ENCODE data around the gene LARGE1.
"Not testable (repeated sequence)": the region's sequence is repeated elsewhere in the genome, so short reads cannot be mapped to it uniquely, and the experiment has no call there.

The LARGE1 gene

DNA sequence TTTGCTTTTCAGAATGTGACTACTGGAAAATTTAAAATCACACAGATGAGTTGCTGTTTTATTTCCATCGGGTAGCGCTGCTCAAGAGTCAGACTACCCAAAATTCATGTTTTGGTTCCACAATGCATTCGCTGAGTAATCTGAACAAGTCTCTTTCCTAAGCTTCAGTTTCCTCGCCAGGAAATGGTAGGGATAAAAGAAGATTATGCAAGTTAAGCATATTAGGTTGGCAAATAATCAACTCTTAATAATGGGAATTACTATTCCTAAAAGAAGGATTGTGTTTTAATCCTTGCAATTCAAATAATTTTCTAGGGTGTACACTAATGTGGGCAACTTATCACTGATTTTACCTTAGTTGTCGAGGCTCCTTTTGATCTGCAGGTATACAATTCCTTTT, 326.5 kb downstream of the LARGE1 start:
- DNase-seq (ENCODE audit: low spot score), result no peak

DNA sequence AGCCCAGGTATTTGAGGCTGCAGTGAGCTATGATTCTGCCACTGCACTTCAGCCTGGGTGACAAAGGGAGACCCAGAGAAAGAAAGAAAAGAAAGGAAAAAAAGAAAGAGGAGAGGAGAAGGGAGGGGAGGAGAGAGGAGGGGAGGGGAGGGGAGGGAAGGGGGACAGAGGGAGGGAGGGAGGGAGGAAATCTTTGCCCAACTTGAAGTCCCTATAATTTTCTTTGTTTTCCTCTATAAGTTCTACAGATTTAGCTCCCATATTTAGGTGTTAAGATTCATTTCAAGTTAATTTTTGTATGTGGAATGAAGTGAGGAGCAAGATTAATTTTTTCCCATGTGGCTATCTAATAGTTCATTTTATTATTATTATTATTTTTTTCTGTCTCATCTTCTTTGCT, 328.3 kb downstream of the LARGE1 start:
- DNase-seq (ENCODE audit: low spot score), result no peak

DNA sequence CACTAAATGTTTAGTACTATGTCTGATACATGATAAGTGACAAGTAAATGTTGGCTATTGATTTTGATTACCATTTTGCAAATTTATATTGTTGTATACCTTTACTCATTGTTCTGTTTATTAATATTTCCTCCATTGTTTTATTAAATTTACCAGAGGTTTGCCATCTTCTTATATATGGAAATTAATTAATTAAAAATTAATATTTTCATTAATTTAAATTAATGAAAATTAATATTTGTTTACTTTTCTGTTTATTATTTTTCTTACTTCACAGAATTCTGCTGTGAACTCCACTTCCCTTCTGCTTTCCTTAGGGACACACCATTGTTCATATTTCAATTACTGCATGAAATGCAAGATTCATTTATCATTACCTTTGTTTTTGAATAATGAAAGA, 331.0 kb downstream of the LARGE1 start:
- DNase-seq (ENCODE audit: low spot score), result no peak

DNA sequence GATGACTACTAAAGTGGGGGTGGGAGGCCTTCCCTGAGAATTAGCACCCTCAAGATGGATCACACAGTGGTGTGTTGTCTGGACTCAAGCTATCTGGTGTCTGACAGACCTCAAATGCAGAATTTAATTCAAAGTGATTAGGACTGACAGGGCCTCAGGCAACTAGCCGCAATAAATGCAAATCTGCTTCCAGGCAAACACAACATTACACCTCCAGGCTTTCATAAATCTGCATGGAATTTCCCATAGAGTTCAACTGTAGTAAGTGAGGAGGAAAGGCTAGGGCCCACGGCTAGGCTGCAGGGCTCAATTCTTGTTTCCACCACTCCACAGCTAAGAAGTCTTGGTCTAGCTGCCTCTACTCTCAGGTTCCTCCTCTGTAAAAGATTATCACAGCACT, 331.4 kb downstream of the LARGE1 start:
- no peak for DNase-seq (ENCODE audit: low spot score)

DNA sequence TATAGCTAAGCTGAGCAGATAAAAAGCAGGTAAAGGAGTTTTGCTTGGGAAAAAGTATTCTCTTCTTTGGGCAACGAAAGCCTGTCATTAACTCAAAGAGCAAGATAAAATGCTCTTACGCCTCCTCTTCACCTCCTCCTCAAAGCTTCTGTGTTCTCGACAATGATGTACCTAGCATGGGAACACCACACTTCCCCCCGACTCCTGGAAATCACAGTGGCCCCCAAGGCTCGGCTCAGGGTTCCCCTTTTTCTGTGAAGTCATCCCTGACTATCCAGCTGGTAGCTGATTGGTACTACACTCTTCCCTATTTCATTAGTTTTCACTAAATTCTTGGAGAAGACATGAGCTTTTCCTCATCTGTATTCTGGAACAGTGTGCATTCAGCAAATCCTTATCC, 336.1 kb downstream of the LARGE1 start:
- no peak for DNase-seq (ENCODE audit: low spot score)

DNA sequence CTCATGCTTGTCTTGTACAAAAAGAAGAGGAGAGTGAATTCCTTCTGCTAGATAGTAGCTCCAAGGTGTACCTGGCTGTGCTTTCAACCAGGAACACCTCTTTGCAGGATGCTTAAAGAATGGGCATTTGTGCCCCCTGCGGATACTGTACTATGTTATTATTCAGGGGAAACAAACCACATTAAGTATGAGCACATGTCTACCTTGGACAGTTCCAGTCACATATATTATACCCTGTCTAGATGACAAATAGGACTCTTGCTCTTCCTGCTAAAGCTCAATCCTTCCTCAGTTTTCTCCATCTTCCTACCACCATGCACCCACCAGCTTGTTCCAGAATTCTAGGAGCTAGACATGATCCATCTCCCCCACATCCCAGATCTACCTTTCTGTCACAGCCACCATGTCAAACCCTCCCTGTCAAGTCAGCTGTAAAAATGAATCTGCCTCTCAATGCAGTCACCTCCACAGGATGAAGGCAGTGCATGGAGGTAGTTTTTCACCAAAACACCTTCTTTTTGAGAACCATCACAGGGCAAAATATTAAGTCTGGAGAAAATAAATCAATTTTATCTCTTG, 337.4 kb downstream of the LARGE1 start:
- no peak for DNase-seq (ENCODE audit: low spot score)

DNA sequence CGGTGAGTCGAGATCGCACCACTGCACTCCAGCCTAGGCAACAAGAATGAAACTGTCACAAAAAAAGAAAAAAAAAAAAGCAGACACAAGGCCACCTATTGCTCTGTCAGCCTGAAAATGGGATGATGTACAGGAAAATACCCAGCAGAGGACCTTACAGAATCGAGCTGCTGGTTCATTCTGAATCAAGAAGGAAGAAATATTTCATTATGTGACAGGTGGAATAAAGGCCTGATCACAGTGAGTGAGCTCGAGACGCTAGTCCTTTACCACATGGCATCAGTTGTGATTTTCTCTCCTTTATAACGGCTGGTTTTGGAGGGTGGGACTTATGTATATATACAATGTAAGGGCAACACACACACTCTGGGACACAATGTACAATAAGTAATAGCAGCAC, 340.0 kb downstream of the LARGE1 start:
- no peak for DNase-seq (ENCODE audit: low spot score)

DNA sequence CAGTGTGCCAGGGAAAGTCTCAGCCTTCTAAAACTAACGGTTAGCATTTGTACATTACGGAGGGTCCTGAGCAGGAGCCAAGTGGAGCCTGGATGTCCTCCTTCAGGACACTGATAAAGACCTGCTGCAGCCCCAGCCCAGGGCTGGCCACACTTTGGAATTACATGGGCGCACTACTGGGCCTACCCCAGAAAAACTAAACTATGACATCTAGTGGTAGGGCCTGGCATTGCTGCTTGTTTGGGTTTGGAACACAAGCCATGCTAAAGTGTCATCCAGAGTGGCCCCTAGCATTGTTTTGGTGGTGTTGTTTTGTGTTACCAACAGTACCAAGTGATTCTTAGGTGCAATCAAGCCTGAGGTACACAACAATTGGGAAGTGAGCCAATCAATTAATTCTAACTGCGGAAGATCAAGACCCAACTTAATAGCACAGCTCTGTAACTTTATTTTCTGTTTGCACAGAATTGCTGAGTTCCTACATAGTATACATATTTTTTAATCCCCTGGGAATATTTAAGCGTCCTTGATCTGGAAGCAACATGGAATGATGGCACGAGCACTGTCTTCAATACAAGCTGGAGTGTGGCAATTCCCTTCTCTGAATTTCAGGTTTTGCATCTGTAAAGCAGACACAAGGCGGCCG, 340.7 kb downstream of the LARGE1 start:
- DNase-seq (ENCODE audit: low spot score), result peak; percentile 73

DNA sequence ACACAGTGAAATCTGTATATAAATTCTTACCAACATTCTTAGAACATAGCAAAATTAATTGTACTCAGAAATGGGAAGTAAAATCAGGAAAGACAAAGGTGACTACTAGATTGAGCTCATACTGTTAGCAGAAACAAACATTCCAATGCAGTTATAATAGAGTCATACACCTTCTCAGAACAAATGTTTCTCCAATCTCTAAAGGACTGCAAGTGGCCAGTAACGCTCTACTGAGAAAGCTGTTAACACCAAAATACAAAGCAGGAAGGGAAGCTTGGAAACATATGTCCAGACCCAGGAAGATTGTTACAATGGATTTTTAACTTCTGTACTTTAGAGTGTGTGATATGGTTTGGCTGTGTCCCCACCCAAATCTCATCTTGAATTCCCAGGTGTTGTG, 341.5 kb downstream of the LARGE1 start:
- no peak for DNase-seq (ENCODE audit: low spot score)

DNA sequence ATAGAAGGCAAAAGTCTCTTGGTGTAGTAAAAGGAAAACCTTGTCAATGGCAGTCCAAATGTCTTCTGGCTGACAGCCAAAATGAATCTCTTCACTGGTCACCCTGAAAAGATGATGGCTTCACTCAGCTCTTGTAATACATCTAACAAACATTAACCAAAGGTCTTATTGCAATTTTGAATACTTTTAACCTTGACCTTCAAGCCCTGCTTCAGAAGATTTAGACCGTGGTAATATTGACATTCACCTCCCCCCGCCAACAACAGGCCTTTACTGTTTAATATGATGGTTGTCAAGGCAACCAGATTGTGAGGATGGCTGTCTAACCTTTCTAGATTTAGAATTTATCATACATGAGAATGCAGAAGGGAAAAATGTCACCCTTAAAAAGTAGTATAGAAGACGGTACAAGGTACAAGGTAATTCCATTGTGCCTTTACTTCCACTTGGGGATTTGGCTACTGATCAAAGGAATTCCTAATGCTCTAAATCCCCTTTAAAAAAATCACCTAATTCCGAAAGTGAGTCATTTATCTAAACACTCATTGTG, 342.3 kb downstream of the LARGE1 start:
- no peak for DNase-seq (ENCODE audit: low spot score)

DNA sequence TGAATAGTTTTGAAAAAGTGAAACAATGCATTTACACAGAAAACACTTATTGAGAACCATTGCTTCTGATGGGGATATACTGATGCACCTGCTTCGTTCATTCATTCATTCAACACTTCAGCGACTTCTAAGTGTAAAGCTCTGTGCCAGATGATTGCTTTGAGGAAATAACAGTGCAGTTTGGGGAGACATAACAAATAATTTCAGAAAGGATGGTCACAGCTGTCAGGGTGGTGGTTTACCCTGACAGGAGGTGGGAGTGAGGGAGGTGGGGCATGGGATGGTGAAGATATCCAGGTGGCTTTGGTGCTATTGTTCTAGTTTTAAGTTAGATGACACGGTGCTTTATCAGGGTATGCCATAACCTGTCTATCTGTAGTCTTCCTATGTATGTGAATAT, 344.1 kb downstream of the LARGE1 start:
- DNase-seq (ENCODE audit: low spot score), result no peak

DNA sequence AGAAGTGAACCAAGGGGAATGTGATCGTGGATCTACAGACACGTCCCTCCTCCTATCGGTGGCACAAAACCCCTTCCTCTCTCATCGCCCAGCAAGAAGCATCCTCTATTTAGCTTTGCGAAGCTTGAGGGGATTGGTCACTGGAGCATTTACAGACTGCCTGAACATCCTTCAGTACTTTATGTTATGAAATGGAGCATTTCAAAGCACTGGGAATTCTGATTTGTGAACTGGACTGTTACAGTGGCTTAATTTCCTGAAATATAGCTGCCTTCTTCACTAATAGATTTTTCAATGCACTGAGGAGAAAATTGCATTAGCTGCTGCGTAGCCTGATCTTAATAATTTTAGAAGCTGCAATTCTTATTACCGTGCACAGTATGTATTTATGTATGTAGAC, 344.5 kb downstream of the LARGE1 start:
- no peak for DNase-seq (ENCODE audit: low spot score)

DNA sequence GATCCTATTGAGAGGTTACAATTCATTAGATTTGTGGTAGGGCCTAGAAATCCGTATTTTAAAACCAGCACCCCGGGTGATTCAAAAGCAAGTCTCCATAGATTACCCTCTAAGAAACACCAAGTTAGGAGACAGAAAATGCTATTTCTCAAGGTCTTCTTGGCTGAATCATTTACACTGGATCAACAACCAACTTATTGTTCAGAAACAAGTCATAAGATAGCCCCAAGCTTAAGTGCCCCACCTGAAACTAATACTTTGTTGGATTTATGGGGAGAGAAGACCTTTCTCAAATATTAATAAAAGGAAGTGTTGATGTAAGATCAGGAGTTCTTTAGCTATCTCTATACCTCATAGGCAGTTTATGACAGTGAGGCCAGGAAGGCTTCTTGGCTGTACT, 345.2 kb downstream of the LARGE1 start:
- no peak for DNase-seq (ENCODE audit: low spot score)

DNA sequence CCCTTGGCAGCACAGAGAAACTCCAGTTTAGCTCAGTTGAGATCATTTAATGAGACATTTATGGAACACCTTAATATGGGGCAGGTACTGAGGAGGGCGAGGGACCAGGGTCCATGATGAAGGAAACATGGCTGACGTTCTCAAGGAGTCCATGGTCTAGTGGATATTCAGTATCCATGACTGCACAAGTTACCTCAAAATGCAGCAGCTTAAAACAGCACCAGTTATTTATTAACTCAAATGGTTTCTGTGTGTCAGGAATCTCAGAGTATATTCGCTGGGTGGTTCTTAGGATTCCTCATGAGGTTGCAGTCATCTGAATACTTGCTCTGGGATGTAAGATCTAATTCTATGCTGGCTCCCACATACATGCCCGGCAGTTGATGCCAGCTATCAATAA, 346.8 kb downstream of the LARGE1 start:
- DNase-seq (ENCODE audit: low spot score), result no peak

DNA sequence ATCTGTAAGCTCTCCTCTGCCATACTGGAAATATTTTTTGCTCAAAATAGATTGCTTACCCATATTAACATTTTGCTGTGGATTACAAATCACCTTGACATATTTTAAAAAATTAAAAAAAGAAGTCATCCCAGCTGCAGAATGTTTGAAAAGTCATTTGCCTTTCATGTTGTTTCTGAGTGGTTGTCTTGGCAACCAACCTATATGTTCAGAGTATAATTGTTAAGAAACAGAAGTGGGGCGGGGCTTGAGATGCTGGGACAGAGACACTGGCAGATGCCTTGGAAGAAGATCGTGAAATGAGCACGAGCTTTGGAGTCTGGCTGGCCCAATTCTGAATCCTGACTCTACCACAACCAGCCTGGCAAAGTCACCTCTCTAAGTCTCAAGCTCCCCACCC, 348.2 kb downstream of the LARGE1 start:
- DNase-seq (ENCODE audit: low spot score), result no peak

DNA sequence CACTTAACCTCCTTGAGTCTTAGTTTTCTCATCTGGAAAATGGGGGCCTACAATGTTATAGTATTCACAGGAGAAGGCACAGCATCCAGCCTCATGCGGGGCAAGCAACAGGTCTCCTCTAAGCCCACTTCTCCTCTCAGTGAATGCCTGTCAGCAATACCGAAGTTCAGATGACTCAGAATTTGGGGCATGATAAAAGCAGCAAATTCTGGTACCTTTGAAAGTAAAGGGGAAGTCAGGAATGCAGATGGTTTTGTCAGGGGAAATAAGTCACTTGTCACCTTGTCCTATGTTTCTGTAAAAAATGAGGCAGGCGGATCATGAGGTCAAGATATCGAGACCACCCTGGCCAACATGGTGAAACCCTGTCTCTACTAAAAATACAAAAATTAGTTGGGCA, 350.2 kb downstream of the LARGE1 start:
- DNase-seq (ENCODE audit: low spot score), result no peak

DNA sequence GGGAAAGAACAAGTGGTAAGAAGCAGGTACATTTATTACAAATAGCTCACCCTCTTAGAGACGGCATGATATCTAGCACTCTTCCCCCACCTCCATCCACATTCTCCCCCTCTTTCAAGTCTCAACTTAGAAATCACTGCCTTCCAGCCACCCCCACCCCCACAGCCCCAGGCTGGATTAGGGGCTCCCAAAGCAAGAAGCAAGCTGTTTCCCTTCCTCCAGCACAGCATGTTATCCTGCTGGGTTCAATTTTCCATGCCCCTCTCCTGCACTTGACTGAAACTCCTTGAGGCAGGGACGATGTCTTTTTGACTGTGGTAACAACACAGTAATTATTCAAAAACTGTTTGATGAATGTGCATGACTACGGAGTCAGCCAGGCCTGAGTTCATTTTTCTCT, 350.7 kb downstream of the LARGE1 start:
- DNase-seq (ENCODE audit: low spot score), result no peak

DNA sequence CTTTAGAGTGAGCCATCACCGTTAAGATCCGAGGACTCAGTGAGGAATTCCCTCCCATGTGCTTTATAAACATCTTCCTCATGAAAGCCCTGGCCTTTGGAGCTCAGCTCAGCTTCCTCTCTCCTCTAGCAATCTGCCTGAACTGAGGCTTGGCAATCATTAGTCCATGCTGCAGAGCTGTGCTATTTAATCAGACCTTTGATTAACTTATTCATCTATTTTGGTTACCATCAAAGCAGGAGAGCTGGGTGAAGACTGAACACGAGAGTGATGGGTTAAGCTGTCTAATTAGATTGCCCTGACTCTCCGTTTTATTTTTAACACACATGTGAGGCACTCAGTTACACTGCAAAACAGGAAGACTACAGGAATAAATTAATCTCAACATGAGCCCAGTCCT, 351.3 kb downstream of the LARGE1 start:
- DNase-seq (ENCODE audit: low spot score), result peak; percentile 26

DNA sequence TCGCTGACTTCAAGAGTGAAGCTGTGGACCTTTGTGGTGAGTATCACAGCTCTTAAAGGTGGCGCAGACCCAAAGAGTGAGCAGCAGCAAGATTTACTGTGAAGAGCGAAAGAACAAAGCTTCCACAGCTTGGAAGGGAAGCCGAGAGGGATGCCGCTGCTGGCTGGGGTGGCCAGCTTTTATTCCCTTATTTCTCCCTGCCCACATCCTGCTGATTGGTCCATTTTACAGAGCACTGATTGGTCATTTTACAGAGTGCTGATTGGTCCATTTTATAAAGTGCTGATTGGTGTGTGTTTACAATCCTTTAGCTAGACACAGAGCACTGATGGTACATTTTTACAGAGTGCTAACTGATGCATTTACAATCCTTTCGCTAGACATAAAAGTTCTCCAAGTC, 353.8 kb downstream of the LARGE1 start:
- DNase-seq (ENCODE audit: low spot score), result not testable (repeated sequence)

DNA sequence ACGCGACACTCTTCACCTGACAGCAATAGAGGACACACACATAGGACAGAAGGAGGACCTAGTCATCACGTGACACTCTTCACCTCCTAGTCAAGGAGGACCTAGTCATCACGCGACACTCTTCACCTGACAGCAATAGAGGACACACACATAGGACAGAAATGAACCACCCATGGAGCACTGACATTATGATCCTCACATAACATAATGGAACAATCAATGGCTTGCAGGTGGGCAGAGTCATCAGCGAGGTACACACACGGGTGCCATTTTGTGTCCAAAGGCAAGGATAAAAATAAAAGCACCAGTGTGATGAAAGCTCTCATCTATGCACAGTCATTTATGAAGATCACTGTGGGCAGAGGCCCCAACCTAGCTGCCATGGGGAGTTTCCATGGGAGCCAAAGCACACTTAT, 354.7 kb downstream of the LARGE1 start:
- DNase-seq (ENCODE audit: low spot score), result no peak

DNA sequence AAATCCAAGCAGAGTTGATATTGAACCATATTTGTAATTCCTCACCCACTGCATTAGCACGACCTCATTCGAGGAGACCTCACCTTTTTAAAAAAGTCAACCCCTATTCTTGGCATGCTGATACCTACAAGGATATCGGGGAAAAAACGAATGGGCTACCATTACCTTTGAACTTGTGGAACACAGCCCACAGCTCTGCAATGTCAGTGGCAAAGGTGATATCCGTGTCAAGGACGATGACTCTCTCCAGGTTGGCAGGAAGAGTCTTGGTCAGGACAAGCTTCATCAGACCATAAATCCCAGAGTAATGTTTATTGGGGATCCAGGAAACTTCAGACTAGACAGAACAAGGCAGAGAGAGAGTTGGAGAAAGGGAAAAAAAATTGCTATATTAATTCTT, 355.6 kb downstream of the LARGE1 start:
- DNase-seq (ENCODE audit: low spot score), result no peak

DNA sequence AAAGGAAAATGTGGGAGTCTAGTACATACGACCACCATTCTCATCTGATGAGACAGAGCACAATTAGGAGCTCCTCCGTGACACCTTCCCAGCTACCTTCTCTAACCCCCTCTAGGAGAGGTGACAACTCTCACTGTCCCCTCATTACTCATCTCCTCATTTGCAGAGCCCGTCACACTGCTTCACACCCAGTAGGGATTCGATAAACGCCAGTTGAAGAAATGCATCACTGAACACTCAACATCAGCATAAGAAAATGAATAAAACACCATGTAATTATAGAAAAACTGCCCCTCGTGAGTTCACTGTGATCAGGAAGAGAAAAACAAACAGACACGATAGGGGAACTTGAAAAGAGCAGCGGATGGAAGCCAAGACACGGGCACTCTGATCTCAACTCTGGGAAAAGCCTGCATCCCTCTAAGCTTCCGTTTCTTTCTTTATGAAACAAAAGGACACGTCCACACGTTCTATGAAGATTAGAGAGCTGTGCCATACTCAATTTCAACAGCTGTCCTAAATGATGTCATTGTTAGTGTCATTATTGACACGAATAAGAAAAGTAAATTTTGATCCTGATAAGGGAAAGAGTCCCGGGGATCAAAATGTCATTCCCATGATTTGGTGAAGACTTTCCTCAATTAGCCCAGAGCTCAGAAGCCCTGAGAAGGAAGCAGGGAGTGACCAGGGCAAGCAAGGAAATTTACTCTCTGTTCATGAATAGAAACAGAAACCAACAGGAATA, 356.9 kb downstream of the LARGE1 start:
- no peak for DNase-seq (ENCODE audit: low spot score)

DNA sequence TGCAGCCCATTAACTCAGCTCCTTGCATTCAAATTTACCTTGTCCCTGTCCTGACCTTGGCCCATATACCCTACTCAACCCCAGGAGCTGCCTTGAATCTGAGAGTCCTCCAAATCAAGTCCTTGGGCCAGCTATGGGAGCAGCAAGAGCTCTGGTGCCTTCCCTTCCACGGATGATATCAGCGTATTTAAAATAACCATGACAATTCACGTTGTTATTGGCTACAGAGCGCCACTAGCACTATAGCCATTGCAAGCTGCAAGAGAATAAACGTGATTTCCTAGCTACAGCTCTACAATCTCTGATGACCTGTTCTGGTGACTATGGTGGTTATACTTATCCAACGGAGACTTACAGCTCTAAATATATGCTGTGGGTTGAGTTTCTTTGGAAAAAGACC, 357.8 kb downstream of the LARGE1 start:
- no peak for DNase-seq (ENCODE audit: low spot score)
